ENCODE measurements around the gene BAHCC1. TPM values are rescaled to one million over a fixed set of nuclear protein-coding genes. Genes with fewer than 3 reads are reported as not detected.

The BAHCC1 gene
- total RNA-seq, 1 experiment from 2014 or later: 74.2 TPM

DNA sequence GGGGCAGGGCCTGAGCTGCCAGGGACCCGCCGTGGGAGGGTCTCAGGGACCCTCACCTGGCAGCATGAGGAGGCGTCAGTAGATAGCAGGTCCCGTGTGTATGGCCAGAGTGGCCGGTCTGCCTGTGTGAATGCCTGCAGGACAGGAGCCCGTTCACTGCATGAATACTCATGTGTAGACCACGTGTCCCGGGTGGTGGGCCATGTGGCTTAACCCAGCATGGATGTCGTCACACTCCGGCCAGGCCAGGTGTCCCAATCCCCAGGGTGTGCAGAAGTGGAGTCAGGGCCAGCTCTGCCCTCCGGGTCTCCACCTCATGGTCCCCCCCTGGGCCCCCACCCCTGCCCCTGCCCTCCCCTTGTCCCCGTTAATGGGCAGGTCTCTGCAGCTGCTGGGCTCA is 53.7 kb downstream of the BAHCC1 start:
- H3K4me3 ChIP-seq (ENCODE audit: low read depth, low read length, poor library complexity, severe bottlenecking): no peak overlapping the region
- BruUV-seq (replicated peaks): no TSS peak
- CTCF ChIA-PET: interaction anchor here (0.7 kb wide), 1 partner anchor 146 kb away, joined by 3 read pairs; no protein-coding TSS in a partner anchor
- no peaks in the 10 kb centered on the region for H3K27me3 ChIP-seq (replicated peaks; ENCODE audit: insufficient read depth, low read depth, low read length, poor library complexity)
- intact Hi-C loops (cut with micrococcal nuclease; ENCODE audit: unreplicated experiment): no loop called here
- no peak for DNase-seq (ENCODE audit: low spot score)
- H3K27ac ChIP-seq (ENCODE audit: low read depth, low read length, poor library complexity, severe bottlenecking): no peak overlapping the region
- peaks cover 28% of the 10 kb centered on the region for H3K36me3 ChIP-seq (ENCODE audit: insufficient read depth, low read length, poor library complexity, severe bottlenecking)
- peaks cover 5% of the 10 kb centered on the region for H3K4me1 ChIP-seq (ENCODE audit: insufficient read depth, low read length, poor library complexity, severe bottlenecking)
- POLR2A ChIA-PET (ENCODE audit: low non-redundant PET): no interaction called here
- H3K9me3 ChIP-seq (ENCODE audit: low read depth, low read length, poor library complexity, severe bottlenecking): no peaks in the 10 kb centered on the region
- no peak for TF ChIP-seq EZH2 (IDR thresholded peaks at IDR 0.05; ENCODE audit: borderline replicate concordance, low read depth, low read length, poor library complexity, severe bottlenecking)
- TF ChIP-seq, protein P1, sequence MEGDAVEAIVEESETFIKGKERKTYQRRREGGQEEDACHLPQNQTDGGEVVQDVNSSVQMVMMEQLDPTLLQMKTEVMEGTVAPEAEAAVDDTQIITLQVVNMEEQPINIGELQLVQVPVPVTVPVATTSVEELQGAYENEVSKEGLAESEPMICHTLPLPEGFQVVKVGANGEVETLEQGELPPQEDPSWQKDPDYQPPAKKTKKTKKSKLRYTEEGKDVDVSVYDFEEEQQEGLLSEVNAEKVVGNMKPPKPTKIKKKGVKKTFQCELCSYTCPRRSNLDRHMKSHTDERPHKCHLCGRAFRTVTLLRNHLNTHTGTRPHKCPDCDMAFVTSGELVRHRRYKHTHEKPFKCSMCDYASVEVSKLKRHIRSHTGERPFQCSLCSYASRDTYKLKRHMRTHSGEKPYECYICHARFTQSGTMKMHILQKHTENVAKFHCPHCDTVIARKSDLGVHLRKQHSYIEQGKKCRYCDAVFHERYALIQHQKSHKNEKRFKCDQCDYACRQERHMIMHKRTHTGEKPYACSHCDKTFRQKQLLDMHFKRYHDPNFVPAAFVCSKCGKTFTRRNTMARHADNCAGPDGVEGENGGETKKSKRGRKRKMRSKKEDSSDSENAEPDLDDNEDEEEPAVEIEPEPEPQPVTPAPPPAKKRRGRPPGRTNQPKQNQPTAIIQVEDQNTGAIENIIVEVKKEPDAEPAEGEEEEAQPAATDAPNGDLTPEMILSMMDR (conservative IDR thresholded peaks at IDR 0.05; ENCODE audit: low read depth, low read length): no peak

DNA sequence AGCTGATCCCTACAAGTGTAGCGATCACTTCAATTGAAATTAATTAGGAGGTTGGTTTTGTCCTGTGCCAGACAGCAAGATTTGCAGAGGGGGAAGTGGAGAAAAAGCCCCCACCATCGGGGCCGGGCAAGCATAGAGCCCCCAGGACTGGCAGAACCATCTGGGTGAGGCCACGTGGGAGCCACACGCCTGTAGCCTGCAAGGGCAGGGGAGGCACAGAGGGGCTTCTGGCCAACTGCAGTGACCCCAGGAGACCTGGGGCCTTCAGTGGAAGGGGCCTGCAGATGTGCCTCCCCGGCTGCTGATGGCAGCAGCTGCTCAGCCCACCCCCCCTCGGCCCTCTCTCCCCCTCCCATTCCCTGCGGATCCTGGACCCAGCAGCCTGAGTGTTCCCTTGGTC is 54.1 kb downstream of the BAHCC1 start:
- no TSS peak for BruUV-seq (replicated peaks)
- Histone ChIP-seq H3K27me3 (replicated peaks; ENCODE audit: insufficient read depth, low read depth, low read length, poor library complexity) (no peaks in the 10 kb centered on the region), H3K36me3 (ENCODE audit: insufficient read depth, low read length, poor library complexity, severe bottlenecking) (peaks cover 26% of the 10 kb centered on the region), H3K4me3 (ENCODE audit: low read depth, low read length, poor library complexity, severe bottlenecking) (no peak overlapping the region), H3K27ac (ENCODE audit: low read depth, low read length, poor library complexity, severe bottlenecking) (no peak overlapping the region), H3K4me1 (ENCODE audit: insufficient read depth, low read length, poor library complexity, severe bottlenecking) (peaks cover 5% of the 10 kb centered on the region), H3K9me3 (ENCODE audit: low read depth, low read length, poor library complexity, severe bottlenecking) (no peaks in the 10 kb centered on the region)
- TF ChIP-seq EZH2 (IDR thresholded peaks at IDR 0.05; ENCODE audit: borderline replicate concordance, low read depth, low read length, poor library complexity, severe bottlenecking): no peak
- TF ChIP-seq, protein P1 (conservative IDR thresholded peaks at IDR 0.05; ENCODE audit: low read depth, low read length): no peak
- no peak for DNase-seq (ENCODE audit: low spot score)
- CTCF ChIA-PET: interaction anchor here (0.7 kb wide), 1 partner anchor 146 kb away, joined by 3 read pairs; no protein-coding TSS in a partner anchor
- POLR2A ChIA-PET (ENCODE audit: low non-redundant PET): no interaction called here
- intact Hi-C loops (cut with micrococcal nuclease; ENCODE audit: unreplicated experiment): no loop called here

DNA sequence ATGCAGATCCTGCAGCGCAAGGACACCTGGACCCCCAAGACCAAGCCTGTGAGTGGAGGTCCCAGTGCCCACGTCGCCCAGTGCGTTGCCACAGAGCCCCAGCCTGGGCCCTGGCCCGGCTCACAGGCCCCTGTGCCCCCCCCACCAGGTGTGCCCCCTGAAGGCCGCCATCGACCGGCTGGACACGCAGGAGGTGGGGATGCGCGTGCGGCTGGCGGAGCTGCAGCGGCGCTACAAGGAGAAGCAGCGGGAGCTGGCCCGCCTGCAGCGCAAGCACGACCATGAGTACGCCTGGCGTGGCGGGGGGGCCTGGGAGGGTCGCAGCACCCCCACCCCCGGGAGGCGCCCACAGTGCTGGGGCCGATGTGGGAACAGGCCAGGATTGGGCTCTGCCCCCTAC is 56.6 kb downstream of the BAHCC1 start:
- Histone ChIP-seq H3K27ac (ENCODE audit: low read depth, low read length, poor library complexity, severe bottlenecking) (no peak overlapping the region), H3K27me3 (replicated peaks; ENCODE audit: insufficient read depth, low read depth, low read length, poor library complexity) (no peaks in the 10 kb centered on the region), H3K36me3 (ENCODE audit: insufficient read depth, low read length, poor library complexity, severe bottlenecking) (peaks cover 20% of the 10 kb centered on the region), H3K9me3 (ENCODE audit: low read depth, low read length, poor library complexity, severe bottlenecking) (no peaks in the 10 kb centered on the region), H3K4me1 (ENCODE audit: insufficient read depth, low read length, poor library complexity, severe bottlenecking) (peaks cover 5% of the 10 kb centered on the region), H3K4me3 (ENCODE audit: low read depth, low read length, poor library complexity, severe bottlenecking) (no peak overlapping the region)
- DNase-seq (ENCODE audit: low spot score): no peak
- no peak for TF ChIP-seq EZH2 (IDR thresholded peaks at IDR 0.05; ENCODE audit: borderline replicate concordance, low read depth, low read length, poor library complexity, severe bottlenecking)
- CTCF ChIA-PET: no interaction called here
- no TSS peak for BruUV-seq (replicated peaks)
- POLR2A ChIA-PET (ENCODE audit: low non-redundant PET): interaction anchor here (0.5 kb wide), 1 partner anchor 10 kb away, joined by 11 read pairs; no protein-coding TSS in a partner anchor
- intact Hi-C loops (cut with micrococcal nuclease; ENCODE audit: unreplicated experiment): no loop called here

DNA sequence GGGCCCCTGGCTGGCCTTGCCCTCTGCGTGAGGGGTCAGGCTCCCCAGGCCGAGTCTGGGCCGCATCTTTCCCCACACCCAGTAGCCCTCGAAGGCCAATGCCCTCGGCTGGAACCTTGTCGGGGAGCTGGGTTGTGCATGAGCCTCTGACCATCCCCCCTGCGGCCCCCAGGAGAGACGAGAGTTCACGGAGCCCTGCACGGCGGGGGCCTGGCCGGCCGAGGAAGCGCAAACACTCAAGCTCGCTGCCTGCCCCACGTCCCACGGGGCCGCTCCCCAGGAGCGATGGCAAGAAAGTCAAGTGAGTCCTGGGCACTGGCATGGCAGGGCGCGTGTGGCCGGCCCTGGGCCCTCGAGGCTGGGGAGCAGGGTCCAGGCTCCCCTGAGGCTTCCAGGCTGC is 57.3 kb downstream of the BAHCC1 start:
- DNase-seq (ENCODE audit: low spot score): no peak
- Histone ChIP-seq H3K36me3 (ENCODE audit: insufficient read depth, low read length, poor library complexity, severe bottlenecking) (peaks cover 19% of the 10 kb centered on the region), H3K27ac (ENCODE audit: low read depth, low read length, poor library complexity, severe bottlenecking) (no peak overlapping the region), H3K4me1 (ENCODE audit: insufficient read depth, low read length, poor library complexity, severe bottlenecking) (peaks cover 5% of the 10 kb centered on the region), H3K4me3 (ENCODE audit: low read depth, low read length, poor library complexity, severe bottlenecking) (no peak overlapping the region), H3K9me3 (ENCODE audit: low read depth, low read length, poor library complexity, severe bottlenecking) (no peaks in the 10 kb centered on the region), H3K27me3 (replicated peaks; ENCODE audit: insufficient read depth, low read depth, low read length, poor library complexity) (no peaks in the 10 kb centered on the region)
- no TSS peak for BruUV-seq (replicated peaks)
- CTCF ChIA-PET: no interaction called here
- intact Hi-C loops (cut with micrococcal nuclease; ENCODE audit: unreplicated experiment): no loop called here
- TF ChIP-seq EZH2 (IDR thresholded peaks at IDR 0.05; ENCODE audit: borderline replicate concordance, low read depth, low read length, poor library complexity, severe bottlenecking): no peak
- TF ChIP-seq, protein P1 (conservative IDR thresholded peaks at IDR 0.05; ENCODE audit: low read depth, low read length): no peak
- POLR2A ChIA-PET (ENCODE audit: low non-redundant PET): no interaction called here
